Measurements from ENCODE around the gene ITGA1. TPM values are rescaled to one million over a fixed set of nuclear protein-coding genes. Genes with fewer than 3 reads are reported as not detected.
A peak's percentile ranks its signal among the peaks of the same experiment; 100 is the strongest.

Gene ITGA1
- total RNA-seq, 1 experiment from 2014 or later = 26.4 TPM

- Mint-ChIP-seq H3K27me3 (ENCODE audit: insufficient read depth, unreplicated experiment) (no peaks in the 10 kb centered on the region), H3K36me3 (ENCODE audit: insufficient read depth, unreplicated experiment) (peaks cover 30% of the 10 kb centered on the region), H3K9me3 (ENCODE audit: unreplicated experiment) (no peaks in the 10 kb centered on the region), H3K27ac (ENCODE audit: unreplicated experiment) (peak overlapping the region; percentile 50), H3K4me3 (ENCODE audit: unreplicated experiment) (peak overlapping the region; percentile 92), H3K4me1 (ENCODE audit: low read depth, unreplicated experiment) (peaks cover 33% of the 10 kb centered on the region)
- H3K36me3 ChIP-seq (ENCODE audit: control insufficient read depth, insufficient read depth, low read length) = no peaks in the 10 kb centered on the region
- POLR2A ChIA-PET = interaction anchor here (0.6 to 2.0 kb wide), 8 partner anchors 8 to 984 kb away, joined by 3 to 19 read pairs (median 5); partner anchors contain the start of genes ITGA1 and PELO
- no peaks in the 10 kb centered on the region for H3K27me3 ChIP-seq (replicated peaks; ENCODE audit: control insufficient read depth, insufficient read depth, low read length)
- no peaks in the 10 kb centered on the region for H3K9me3 ChIP-seq
- TSS peak; percentile 81 for BruUV-seq (replicated peaks)
- DNase-seq = peak; percentile 66 to 77
- intact Hi-C loops (cut with micrococcal nuclease; ENCODE audit: unreplicated experiment) = no loop called here
- TF ChIP-seq CTCF (IDR thresholded peaks at IDR 0.05; ENCODE audit: insufficient read depth in 1 of 2, low read depth in 1 of 2, low read length in 1 of 2, severe bottlenecking in 1 of 2, unreplicated experiment in 1 of 2) = no peak
- H3K4me3 ChIP-seq (ENCODE audit: low read depth, low read length) = peak overlapping the region; percentile 76
- H3K4me1 ChIP-seq = peaks cover 50% of the 10 kb centered on the region
- CTCF ChIA-PET = interaction anchor here (0.6 to 2.1 kb wide), 5 partner anchors 10 to 191 kb away, joined by 3 to 23 read pairs (median 9); partner anchors contain the start of genes ITGA1 and PELO
Observed at GRCh38 chr5:52799358-52799982, 11.8 kb downstream of the ITGA1 start.

GRCh38 chr5:52799983-52800393, 12.3 kb downstream of the ITGA1 start:
- intact Hi-C loops (cut with micrococcal nuclease; ENCODE audit: unreplicated experiment) = loop anchor here (1.0 kb wide), 2 partner anchors 13 to 65 kb away; partner anchors contain the start of genes ITGA1 and PELO
- Mint-ChIP-seq H3K36me3 (ENCODE audit: insufficient read depth, unreplicated experiment) (peaks cover 35% of the 10 kb centered on the region), H3K4me3 (ENCODE audit: unreplicated experiment) (peak overlapping the region; percentile 92), H3K27me3 (ENCODE audit: insufficient read depth, unreplicated experiment) (no peaks in the 10 kb centered on the region), H3K4me1 (ENCODE audit: low read depth, unreplicated experiment) (peaks cover 38% of the 10 kb centered on the region), H3K27ac (ENCODE audit: unreplicated experiment) (peak overlapping the region; percentile 50), H3K9me3 (ENCODE audit: unreplicated experiment) (no peaks in the 10 kb centered on the region)
- H3K4me3 ChIP-seq (ENCODE audit: low read depth, low read length) = peak overlapping the region; percentile 76
- ChIA-PET CTCF (interaction anchor here (0.6 to 2.1 kb wide), 5 partner anchors 10 to 191 kb away, joined by 3 to 23 read pairs (median 9); partner anchors contain the start of genes ITGA1 and PELO), POLR2A (interaction anchor here (0.8 to 2.0 kb wide), 6 partner anchors 11 to 232 kb away, joined by 3 to 19 read pairs (median 8); partner anchors contain the start of genes ITGA1 and PELO)
- no TSS peak for BruUV-seq (replicated peaks)
- H3K4me1 ChIP-seq = peaks cover 46% of the 10 kb centered on the region
- TF ChIP-seq CTCF (IDR thresholded peaks at IDR 0.05; ENCODE audit: insufficient read depth in 1 of 2, low read depth in 1 of 2, low read length in 1 of 2, severe bottlenecking in 1 of 2, unreplicated experiment in 1 of 2) = no peak
- H3K36me3 ChIP-seq (ENCODE audit: control insufficient read depth, insufficient read depth, low read length) = no peaks in the 10 kb centered on the region
- no peaks in the 10 kb centered on the region for H3K9me3 ChIP-seq
- DNase-seq = peak; percentile 95 to 96
- no peaks in the 10 kb centered on the region for H3K27me3 ChIP-seq (replicated peaks; ENCODE audit: control insufficient read depth, insufficient read depth, low read length)

- peak; percentile 69 to 75 for DNase-seq
- H3K4me1 ChIP-seq = peaks cover 43% of the 10 kb centered on the region
- intact Hi-C loops (cut with micrococcal nuclease; ENCODE audit: unreplicated experiment) = loop anchor here (1.0 kb wide), 2 partner anchors 13 to 65 kb away; partner anchors contain the start of genes ITGA1 and PELO
- peaks cover 39% of the 10 kb centered on the region for H3K36me3 Mint-ChIP-seq (ENCODE audit: insufficient read depth, unreplicated experiment)
- no TSS peak for BruUV-seq (replicated peaks)
- CTCF ChIA-PET = interaction anchor here (0.9 to 2.1 kb wide), 3 partner anchors 11 to 115 kb away, joined by 4 to 23 read pairs (median 11); partner anchors contain the start of genes ITGA1 and PELO
- no peaks in the 10 kb centered on the region for H3K36me3 ChIP-seq (ENCODE audit: control insufficient read depth, insufficient read depth, low read length)
- no peak for TF ChIP-seq CTCF (IDR thresholded peaks at IDR 0.05; ENCODE audit: insufficient read depth in 1 of 2, low read depth in 1 of 2, low read length in 1 of 2, severe bottlenecking in 1 of 2, unreplicated experiment in 1 of 2)
- H3K4me3 ChIP-seq (ENCODE audit: low read depth, low read length) = peak overlapping the region; percentile 76
- H3K4me1 Mint-ChIP-seq (ENCODE audit: low read depth, unreplicated experiment) = peaks cover 40% of the 10 kb centered on the region
- H3K4me3 Mint-ChIP-seq (ENCODE audit: unreplicated experiment) = peak overlapping the region; percentile 92
- H3K9me3 ChIP-seq = no peaks in the 10 kb centered on the region
- no peaks in the 10 kb centered on the region for H3K27me3 Mint-ChIP-seq (ENCODE audit: insufficient read depth, unreplicated experiment)
- H3K27me3 ChIP-seq (replicated peaks; ENCODE audit: control insufficient read depth, insufficient read depth, low read length) = no peaks in the 10 kb centered on the region
- H3K27ac Mint-ChIP-seq (ENCODE audit: unreplicated experiment) = peak overlapping the region; percentile 50
- no peaks in the 10 kb centered on the region for H3K9me3 Mint-ChIP-seq (ENCODE audit: unreplicated experiment)
- POLR2A ChIA-PET = interaction anchor here (1.2 kb wide), 2 partner anchors 90 to 115 kb away, joined by 3 to 4 read pairs; no protein-coding TSS in a partner anchor
Observed at GRCh38 chr5:52800394-52801213, 12.9 kb downstream of the ITGA1 start.

Data from Caco-2 (cell line).